Measurements from ENCODE around the gene PROB1.
"Not testable (repeated sequence)": the region's sequence is repeated elsewhere in the genome, so short reads cannot be mapped to it uniquely, and the experiment has no call there.

Gene PROB1

DNA sequence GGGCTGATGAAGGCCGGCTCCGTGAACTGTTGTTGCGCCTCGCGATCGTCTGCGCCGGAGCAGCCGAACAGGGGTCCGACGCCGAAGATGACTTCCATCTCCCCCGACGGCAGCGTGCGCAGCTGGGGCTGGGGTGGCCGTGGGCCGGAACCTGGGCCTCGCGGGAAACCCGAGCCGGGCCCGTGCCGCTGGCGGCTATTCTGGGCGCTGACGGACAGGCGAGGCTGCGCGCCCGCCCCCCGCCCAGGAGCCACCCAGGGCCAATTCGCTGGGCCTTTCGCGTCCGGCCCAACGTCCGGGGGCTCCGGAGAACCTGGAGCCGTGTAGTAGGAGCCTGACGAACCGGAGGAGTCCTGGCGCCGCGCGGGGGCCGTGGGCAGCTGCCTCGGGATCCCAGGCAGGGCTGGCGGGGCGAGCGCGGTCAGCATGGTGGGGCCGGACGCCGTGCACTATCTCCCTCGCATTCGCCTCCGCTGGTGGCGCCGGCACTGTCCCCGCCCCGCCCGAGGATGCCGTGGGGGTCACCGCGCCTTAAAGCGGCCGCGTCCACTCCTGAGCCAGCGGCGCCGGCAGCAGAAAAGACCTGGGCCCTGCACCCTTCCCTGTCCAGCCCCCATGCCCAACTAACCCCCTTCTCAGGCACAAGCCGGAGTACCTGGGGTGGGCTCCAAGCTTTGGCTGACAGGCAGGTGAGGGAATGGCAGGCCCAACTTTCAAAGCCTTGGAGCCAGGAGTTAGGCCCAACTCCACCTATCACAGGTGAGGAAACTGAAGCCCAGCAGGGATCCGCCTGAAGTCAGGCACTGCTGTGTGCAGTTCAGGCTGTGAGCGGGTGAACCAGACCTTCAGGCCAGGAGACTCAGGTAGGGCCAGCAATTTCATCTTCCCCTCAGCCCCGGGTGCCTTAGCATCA lies at the start of gene PROB1:
Gene PROB1 (minus strand): TSS at position 451 of the 913 bp plus-strand sequence. CDS start 23 bp downstream, at position 428.
- DNase-seq: no peak

DNA sequence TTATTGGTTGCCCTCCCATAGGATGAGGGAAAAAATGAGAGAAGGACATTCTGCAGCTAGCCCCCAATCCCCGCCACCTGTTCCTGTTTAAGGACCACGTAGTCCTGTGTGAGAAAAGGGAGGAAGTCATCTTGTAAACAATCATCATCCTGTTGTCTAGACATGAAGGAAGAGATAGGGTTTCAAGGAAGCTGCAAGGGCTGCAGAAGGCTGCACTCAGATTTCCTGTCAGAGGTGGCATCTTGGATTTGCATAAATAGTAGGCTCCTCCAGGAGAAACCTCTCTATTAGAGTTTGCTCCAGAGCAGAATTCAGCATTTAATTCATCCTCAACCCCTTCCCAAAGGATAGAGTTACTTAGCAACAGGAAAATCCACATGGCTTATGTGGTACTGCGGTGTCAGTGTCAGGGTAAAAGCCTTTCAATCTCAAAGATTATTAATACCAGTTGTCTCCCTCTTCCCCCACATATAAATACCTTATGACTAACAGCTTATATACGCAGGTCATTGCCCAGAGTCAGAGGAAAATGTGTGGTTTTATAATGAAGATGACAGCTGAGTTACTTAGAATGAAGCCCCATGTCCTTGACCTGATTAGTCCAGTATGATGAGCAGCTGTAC lies 49.0 kb upstream of the PROB1 start:
- DNase-seq: no peak

DNA sequence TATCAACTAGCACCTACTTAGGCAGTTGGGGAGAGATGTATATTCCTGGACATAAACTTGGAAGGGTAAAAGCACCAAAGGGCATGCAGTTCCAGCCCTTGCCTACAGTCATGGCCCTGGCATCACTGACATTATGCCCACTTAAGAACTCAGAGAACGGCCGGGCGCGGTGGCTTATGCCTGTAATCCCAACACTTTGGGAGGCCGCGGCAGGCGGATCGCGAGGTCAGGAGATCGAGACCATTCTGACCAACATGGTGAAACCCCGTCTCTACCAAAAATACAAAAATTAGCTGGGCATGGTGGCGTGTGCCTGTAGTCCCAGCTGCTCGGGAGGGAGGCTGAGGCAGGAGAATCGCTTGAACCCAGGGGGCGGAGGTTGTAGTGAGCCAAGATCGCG lies 45.5 kb upstream of the PROB1 start:
- DNase-seq: not testable (repeated sequence)

- peak; percentile 89 for DNase-seq
These were observed 44.4 kb upstream of the PROB1 start, which contains the start of gene DNAJC18 for GRCh38 chr5:139439013-139439903. Gene DNAJC18 (minus strand): TSS chr5:139439525. CDS start chr5:139439445, 80 bp downstream.

DNA sequence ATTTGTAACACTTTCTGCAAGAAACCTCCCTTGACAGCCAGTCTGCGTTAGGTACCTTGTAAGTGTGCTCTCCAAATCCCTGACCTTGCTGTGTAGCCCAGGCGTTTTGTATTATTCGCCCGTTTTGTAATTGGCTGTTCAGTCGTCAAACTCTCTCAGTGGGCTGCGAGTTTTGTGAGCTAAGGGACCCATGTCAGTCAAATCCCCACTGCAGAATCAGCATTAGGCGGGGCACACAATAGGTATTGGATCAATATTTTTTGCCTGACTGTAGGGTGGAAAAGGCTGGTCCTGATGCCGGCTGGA lies 43.8 kb upstream of the PROB1 start:
- DNase-seq: no peak

DNA sequence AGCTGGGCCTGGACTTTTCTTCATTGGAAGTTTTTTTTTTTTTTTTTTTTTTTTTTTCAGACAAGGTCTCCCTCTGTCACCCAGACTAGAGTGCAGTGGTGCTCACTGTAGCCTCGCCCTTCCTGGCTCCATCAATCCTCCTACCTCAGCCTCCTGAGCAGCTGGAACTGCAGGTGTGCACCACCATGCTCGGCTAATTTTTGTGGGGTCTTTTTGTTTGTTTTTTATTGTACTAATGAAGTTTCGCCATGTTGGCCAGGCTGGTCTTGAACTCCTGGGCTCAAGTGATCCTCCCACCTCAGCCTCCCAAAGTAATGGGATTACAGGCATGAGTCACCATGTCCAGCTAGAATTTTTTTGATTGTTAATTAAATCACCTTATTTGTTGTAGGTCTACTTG lies 40.8 kb upstream of the PROB1 start:
- no peak for DNase-seq

- no peak for DNase-seq
These were observed 36.8 kb upstream of the PROB1 start for GRCh38 chr5:139431706-139432105.

DNA sequence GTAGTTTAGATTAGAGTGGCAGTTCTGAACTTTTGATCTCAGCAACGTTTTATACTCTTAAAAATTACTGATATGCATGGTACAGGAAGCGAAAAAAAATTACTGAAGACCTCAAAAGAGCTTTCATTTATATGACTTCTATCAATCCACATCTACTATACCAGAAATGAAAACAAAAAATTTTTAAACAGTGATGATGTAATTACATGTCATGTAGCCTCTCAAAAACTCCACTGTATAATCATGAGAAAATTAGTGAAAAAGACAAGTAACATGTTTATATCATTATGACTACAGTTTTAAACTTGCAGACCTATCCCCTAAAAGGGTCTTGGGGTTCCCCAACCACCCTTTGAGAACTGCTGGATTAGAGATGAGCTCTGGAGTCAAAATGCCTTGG lies 35.1 kb upstream of the PROB1 start:
- DNase-seq: no peak

- DNase-seq: no peak
These were observed 31.4 kb upstream of the PROB1 start for GRCh38 chr5:139426203-139426885.

- no peak for DNase-seq
These were observed 30.6 kb upstream of the PROB1 start for GRCh38 chr5:139425497-139425896.

DNA sequence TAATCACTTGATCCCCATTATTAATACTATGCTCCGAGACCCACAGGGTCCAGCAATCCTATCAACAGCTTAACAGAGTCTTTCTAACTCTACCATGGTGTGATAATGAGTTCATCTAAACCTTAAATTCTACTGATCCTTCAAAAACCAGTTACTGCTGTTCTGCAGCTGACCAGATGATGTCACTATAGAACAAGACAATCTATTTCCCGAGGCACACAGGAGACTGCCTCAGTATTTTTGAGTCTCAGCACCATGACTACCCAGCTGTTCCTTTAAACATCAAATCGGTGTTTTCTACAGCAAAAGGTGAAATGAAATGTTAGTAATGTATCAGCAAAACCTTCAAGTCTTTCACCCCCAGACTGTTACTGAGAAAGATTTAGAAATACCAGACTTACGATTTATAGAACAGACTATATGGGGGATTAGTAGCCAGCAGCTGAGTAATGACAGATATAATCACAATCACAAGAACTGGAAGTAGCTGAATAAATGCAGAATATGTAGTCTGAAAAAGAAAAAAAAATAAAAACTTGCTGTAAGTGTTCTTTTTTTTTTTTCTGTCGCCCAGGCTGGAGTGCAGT lies 27.5 kb upstream of the PROB1 start:
- DNase-seq: peak; percentile 81

- no peak for DNase-seq
These were observed 24.6 kb upstream of the PROB1 start for GRCh38 chr5:139419226-139420192.

- DNase-seq: no peak
These were observed 23.9 kb upstream of the PROB1 start for GRCh38 chr5:139418793-139419192.

- DNase-seq: no peak
These were observed 22.3 kb upstream of the PROB1 start for GRCh38 chr5:139417214-139417613.

- DNase-seq: no peak
These were observed 21.7 kb upstream of the PROB1 start for GRCh38 chr5:139416651-139417050.

- no peak for DNase-seq
These were observed 21.0 kb upstream of the PROB1 start for GRCh38 chr5:139415869-139416268.

DNA sequence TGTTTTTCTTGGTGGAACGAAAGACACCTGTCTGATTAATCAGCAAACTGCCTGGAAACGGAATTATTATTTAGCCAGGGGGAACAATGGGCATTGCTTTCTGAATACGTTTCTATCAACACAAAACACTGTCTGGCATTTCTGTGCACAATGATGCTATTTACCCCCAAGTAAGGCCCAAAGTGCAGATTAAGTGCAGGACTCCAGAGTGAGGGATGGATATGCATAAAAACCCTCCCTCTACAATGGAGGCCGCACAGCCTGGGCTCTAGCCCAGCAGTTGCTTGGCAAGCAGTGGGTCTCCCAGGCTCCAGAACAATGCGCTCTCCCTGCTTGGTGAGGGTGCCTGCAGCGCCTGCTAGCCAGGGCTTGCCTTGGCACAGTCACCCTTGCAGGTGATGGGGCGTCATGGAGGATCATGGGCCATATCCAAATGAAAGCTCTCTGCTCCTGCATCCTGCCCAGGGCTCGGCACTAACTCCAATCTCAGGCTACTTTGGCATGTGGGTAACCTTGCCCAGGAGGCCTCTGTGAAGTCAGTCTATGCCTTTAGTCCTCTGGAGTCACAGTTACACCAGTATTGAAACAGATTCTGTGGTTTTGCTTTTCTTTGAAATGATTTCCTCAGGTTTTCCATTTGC lies 20.4 kb upstream of the PROB1 start:
- DNase-seq: no peak

DNA sequence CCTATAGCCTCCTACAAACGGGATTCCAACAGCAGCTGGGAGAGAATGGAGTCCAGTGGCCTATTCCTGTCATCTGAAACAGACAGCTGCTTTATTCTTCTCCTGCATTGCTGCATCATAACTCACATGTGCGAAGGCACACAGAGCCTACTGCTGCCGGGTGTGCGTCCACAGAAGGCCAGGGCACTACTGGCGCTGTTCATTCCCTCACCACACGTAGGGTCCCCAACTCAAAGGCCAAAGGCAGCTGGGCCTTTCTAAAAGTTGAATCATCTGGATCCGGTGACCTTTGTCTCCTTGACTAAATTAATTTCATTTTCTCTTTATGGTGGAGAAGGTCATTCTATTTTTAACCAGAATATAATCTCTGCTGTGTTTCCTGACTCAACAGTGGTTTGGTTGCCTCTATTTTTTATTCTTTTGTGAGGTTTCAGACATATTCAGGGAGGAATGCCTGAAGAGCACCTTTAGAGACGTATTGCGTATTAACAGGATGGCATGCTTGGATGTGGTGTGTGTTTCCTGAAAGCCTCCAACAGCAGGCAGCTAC lies 19.8 kb upstream of the PROB1 start:
- DNase-seq: no peak

DNA sequence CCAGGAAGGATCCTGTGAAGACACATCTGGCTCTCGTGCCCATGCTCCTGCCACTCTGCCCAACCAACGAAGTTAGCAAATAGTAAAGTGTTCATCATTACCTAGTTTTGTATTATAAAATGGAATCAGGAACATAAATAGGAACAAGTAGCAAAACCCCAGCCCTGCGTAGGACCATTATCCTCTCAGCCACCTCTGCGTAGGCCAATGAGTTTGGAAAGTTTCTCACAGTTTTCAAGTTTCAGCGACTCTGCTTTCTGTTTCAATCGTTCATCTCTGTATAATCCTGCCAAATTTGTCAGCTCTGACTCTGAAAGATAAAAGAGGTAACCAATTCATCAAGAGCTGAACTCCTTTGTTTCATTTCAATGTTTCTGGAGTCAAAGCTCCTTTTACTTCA lies 19.1 kb upstream of the PROB1 start:
- DNase-seq: no peak

DNA sequence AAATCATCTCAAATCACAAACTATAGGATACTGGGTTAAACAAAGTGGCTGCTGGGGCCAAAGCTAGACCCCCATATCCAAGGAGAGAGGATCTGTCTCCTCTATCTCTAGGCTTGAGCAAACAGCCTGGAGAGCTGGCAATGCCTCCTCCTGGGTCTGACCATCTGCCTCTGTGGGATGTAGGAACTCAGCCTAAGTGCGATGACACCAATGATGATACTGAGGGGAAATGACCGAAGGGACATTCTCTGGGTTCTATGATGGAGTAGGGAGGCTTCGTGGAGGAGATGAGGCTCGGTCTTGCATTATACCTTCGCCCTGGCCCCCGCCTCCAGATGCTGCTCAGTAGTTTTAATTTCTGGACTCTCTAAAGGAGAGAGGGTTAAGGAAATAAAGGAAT lies 18.2 kb upstream of the PROB1 start:
- DNase-seq: no peak

Data from suppressor macrophage treated with lipopolysaccharide for 4 hours (primary cell).